CD8-positive, alpha-beta memory T cell (primary cell): ENCODE measurements around the gene DEFB131A. TPM values are rescaled to one million over a fixed set of nuclear protein-coding genes. Genes with fewer than 3 reads are reported as not detected.
"Not testable (repeated sequence)": the region's sequence is repeated elsewhere in the genome, so short reads cannot be mapped to it uniquely, and the experiment has no call there.

Experiments used
- CTCF ChIA-PET: fragments of 350-600 bp; sonication (Branson Sonifier 250); formaldehyde crosslinking; loops from one replicate; lab custom pipeline; 2021; ENCODE audit warnings: antibody characterized with exemption; lab: Charles Lee
- POLR2A ChIA-PET: fragments of 350-600 bp; sonication (Branson Sonifier 250); formaldehyde crosslinking; loops from one replicate; lab custom pipeline; 2021; ENCODE audit warnings: antibody characterized with exemption; lab: Charles Lee
- DNase-seq, 5 donors: peaks; one replicate each; pipeline versions ENCODE4 v3.0.0 to v3.0.0-alpha.2; 2020 to 2022; ENCODE audit warnings: mixed read lengths in 1 of 5
- H3K27ac ChIP-seq: one replicate; pipeline ENCODE4 v1.7.0; 2013; ENCODE audit warnings: low read depth, mild to moderate bottlenecking, low read length, moderate library complexity
- H3K27me3 ChIP-seq: 2 replicates; pipeline ENCODE4 v1.7.0; 2013; ENCODE audit warnings: low read length, mild to moderate bottlenecking; ENCODE audit not compliant: insufficient read depth, poor library complexity, severe bottlenecking
- H3K36me3 ChIP-seq: 2 replicates; pipeline ENCODE4 v1.7.0; 2013; ENCODE audit warnings: mild to moderate bottlenecking, low read length, moderate library complexity; ENCODE audit not compliant: insufficient read depth
- H3K4me1 ChIP-seq: 2 replicates; pipeline ENCODE4 v1.7.0; 2013; ENCODE audit warnings: mild to moderate bottlenecking, low read length, moderate library complexity; ENCODE audit not compliant: insufficient read depth
- H3K4me3 ChIP-seq: 2 replicates; pipeline ENCODE4 v1.7.0; 2013; ENCODE audit warnings: mild to moderate bottlenecking, low read length
- H3K9me3 ChIP-seq: 2 replicates; pipeline ENCODE4 v1.7.0; 2013; ENCODE audit warnings: mild to moderate bottlenecking, low read length
- H3K27ac Mint-ChIP-seq, 8 donors: one replicate each; pipeline ENCODE4 v1.8.0; 2020 to 2021; ENCODE audit warnings: mixed read lengths in 8 of 8, mild to moderate bottlenecking in 6 of 8, inconsistent platforms in 3 of 8, moderate library complexity in 3 of 8
- H3K27me3 Mint-ChIP-seq, 2 donors: one replicate each; pipeline ENCODE4 v1.8.0; 2020 to 2021; ENCODE audit warnings: mixed read lengths in 2 of 2, mild to moderate bottlenecking in 1 of 2, moderate library complexity in 1 of 2
- H3K36me3 Mint-ChIP-seq, 3 donors: one replicate each; pipeline ENCODE4 v1.8.0; 2020 to 2021; ENCODE audit warnings: mixed read lengths in 3 of 3, inconsistent platforms in 1 of 3, mild to moderate bottlenecking in 1 of 3
- H3K4me1 Mint-ChIP-seq, 3 donors: one replicate each; pipeline ENCODE4 v1.8.0; 2020 to 2021; ENCODE audit warnings: mixed read lengths in 3 of 3, inconsistent platforms in 1 of 3, mild to moderate bottlenecking in 1 of 3
- H3K4me3 Mint-ChIP-seq, 7 donors: one replicate each; pipeline ENCODE4 v1.8.0; 2020 to 2021; ENCODE audit warnings: mixed read lengths in 7 of 7, mild to moderate bottlenecking in 6 of 7, moderate library complexity in 4 of 7, inconsistent platforms in 2 of 7
- H3K9me3 Mint-ChIP-seq, 5 donors: one replicate each; pipeline ENCODE4 v1.8.0; 2020 to 2022; ENCODE audit warnings: mixed read lengths in 5 of 5, mild to moderate bottlenecking in 3 of 5, moderate library complexity in 2 of 5, inconsistent platforms in 1 of 5
- polyA plus RNA-seq: library from polyadenylated mRNA; unstranded; fragments of 300-500 nt; fragmentation: Illumina TruSeq; gene quantifications from one replicate; pipeline ENCODE4 v1.2.3, GENCODE V29; 2021
- total RNA-seq, 2 experiments: library from RNA; stranded (reverse); gene quantifications; one replicate each; pipeline ENCODE4 v1.2.3, GENCODE V29; 2021

The DEFB131A gene, protein sequence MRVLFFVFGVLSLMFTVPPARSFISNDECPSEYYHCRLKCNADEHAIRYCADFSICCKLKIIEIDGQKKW
- not detected for total RNA-seq
- polyA plus RNA-seq: not detected

- H3K4me3 ChIP-seq, H3K9me3 ChIP-seq, H3K4me1 Mint-ChIP-seq, H3K36me3 ChIP-seq, H3K27me3 Mint-ChIP-seq, H3K27ac Mint-ChIP-seq, POLR2A ChIA-PET, H3K27me3 ChIP-seq, H3K4me1 ChIP-seq, H3K4me3 Mint-ChIP-seq, DNase-seq, H3K27ac ChIP-seq, CTCF ChIA-PET, H3K36me3 Mint-ChIP-seq, H3K9me3 Mint-ChIP-seq: not testable (repeated sequence)
Observed at GRCh38 chr4:9444114-9444513, at the start of gene DEFB131A. DEFB131A (plus strand) TSS chr4:9444414; CDS start chr4:9444534, 120 bp downstream.

DNA sequence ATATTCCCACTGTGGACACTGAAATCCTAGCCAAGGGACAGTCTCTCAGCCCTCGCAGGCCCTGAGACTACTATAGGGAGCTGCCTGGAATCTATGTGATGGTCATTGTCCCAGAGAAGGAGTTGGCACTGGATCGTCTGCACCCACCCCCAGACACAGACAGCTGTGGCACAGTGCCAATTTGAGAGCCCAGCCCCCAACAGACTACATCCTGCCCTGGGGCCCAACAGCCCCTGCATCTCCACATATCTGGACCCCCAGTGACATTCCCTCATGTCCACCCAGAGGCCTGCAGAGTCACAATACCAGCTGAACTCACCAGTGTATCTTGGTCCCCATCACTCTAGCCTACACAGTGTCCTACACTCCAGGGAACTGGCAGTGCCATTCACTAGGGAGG is 38.4 kb upstream of the DEFB131A start:
- H3K4me3 ChIP-seq, H3K9me3 Mint-ChIP-seq, DNase-seq, H3K36me3 Mint-ChIP-seq, H3K4me1 ChIP-seq, H3K9me3 ChIP-seq, POLR2A ChIA-PET, H3K27me3 Mint-ChIP-seq, H3K27ac Mint-ChIP-seq, H3K36me3 ChIP-seq, CTCF ChIA-PET, H3K4me3 Mint-ChIP-seq, H3K4me1 Mint-ChIP-seq, H3K27me3 ChIP-seq, H3K27ac ChIP-seq: not testable (repeated sequence)

- H3K36me3 Mint-ChIP-seq, H3K4me1 Mint-ChIP-seq, H3K27ac ChIP-seq: not testable (repeated sequence)
Observed at GRCh38 chr4:9406491-9406890, 37.7 kb upstream of the DEFB131A start.

GRCh38 chr4:9409793-9410192 is 34.4 kb upstream of the DEFB131A start:
- H3K27ac Mint-ChIP-seq: no peak overlapping the region
- no peaks in the 10 kb centered on the region for H3K36me3 Mint-ChIP-seq
- CTCF ChIA-PET: no interaction called here
- no peaks in the 10 kb centered on the region for H3K4me1 Mint-ChIP-seq
- H3K4me1 ChIP-seq: no peaks in the 10 kb centered on the region
- DNase-seq: no peak
- no peak overlapping the region for H3K4me3 ChIP-seq
- no peak overlapping the region for H3K4me3 Mint-ChIP-seq
- H3K27me3 ChIP-seq: no peaks in the 10 kb centered on the region
- H3K9me3 Mint-ChIP-seq: peaks cover 2 to 14% (median 4%) of the 10 kb centered on the region in 5 donors
- H3K36me3 ChIP-seq: no peaks in the 10 kb centered on the region
- peaks cover 0 to 4% of the 10 kb centered on the region in 2 donors for H3K27me3 Mint-ChIP-seq
- no peak overlapping the region for H3K27ac ChIP-seq
- POLR2A ChIA-PET: no interaction called here
- no peaks in the 10 kb centered on the region for H3K9me3 ChIP-seq

More at GRCh38 chr4:9406491-9406890, 37.7 kb upstream of the DEFB131A start:
- H3K9me3 Mint-ChIP-seq, DNase-seq, H3K4me1 ChIP-seq, H3K36me3 ChIP-seq, H3K4me3 Mint-ChIP-seq, CTCF ChIA-PET, H3K27me3 ChIP-seq, H3K9me3 ChIP-seq, POLR2A ChIA-PET, H3K27me3 Mint-ChIP-seq, H3K4me3 ChIP-seq: not testable (repeated sequence)
- peak overlapping the region in 1 of 8 donors; percentile 36 for H3K27ac Mint-ChIP-seq

GRCh38 chr4:9421884-9422455 is 22.2 kb upstream of the DEFB131A start:
- H3K27me3 Mint-ChIP-seq, H3K9me3 ChIP-seq, H3K4me1 Mint-ChIP-seq, H3K27me3 ChIP-seq, H3K4me1 ChIP-seq, DNase-seq, CTCF ChIA-PET, H3K36me3 ChIP-seq, POLR2A ChIA-PET, H3K4me3 ChIP-seq, H3K27ac ChIP-seq, H3K36me3 Mint-ChIP-seq, H3K4me3 Mint-ChIP-seq, H3K27ac Mint-ChIP-seq: not testable (repeated sequence)
- peaks cover 0 to 12% (median 5%) of the 10 kb centered on the region in 5 donors for H3K9me3 Mint-ChIP-seq

GRCh38 chr4:9425916-9426315 is 18.3 kb upstream of the DEFB131A start:
- H3K4me1 Mint-ChIP-seq, H3K27me3 Mint-ChIP-seq, H3K27me3 ChIP-seq, H3K4me3 Mint-ChIP-seq, DNase-seq, H3K4me1 ChIP-seq, H3K4me3 ChIP-seq, H3K9me3 Mint-ChIP-seq, H3K9me3 ChIP-seq, H3K36me3 ChIP-seq, H3K36me3 Mint-ChIP-seq, POLR2A ChIA-PET, H3K27ac Mint-ChIP-seq, CTCF ChIA-PET, H3K27ac ChIP-seq: not testable (repeated sequence)

- H3K27me3 Mint-ChIP-seq, H3K36me3 Mint-ChIP-seq, DNase-seq, H3K4me1 ChIP-seq, H3K4me1 Mint-ChIP-seq, H3K9me3 Mint-ChIP-seq, H3K4me3 ChIP-seq, H3K27me3 ChIP-seq, CTCF ChIA-PET, H3K36me3 ChIP-seq, H3K9me3 ChIP-seq, POLR2A ChIA-PET, H3K27ac ChIP-seq, H3K4me3 Mint-ChIP-seq, H3K27ac Mint-ChIP-seq: not testable (repeated sequence)
Observed at GRCh38 chr4:9430061-9430460, 14.2 kb upstream of the DEFB131A start.

DNA sequence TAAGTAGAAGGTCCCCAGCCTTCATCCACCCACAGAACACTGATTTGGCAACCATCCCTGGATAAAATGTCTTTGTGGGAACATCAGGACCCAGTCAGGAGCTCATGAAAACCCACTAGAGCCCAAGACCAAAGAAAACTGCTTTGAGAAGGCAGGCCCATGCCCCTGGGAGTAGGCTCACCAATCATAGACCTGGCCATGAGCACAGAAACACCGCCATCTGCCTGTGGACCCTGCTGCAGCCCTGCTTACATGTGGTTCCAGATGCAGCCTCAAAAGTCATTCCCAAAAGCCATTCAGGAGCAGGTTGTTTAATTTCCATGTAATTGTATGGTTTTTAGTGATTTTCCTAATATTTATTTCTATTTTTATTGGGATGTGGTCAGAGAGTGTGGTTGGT is 10.9 kb upstream of the DEFB131A start:
- H3K4me1 Mint-ChIP-seq, H3K27ac ChIP-seq, H3K9me3 ChIP-seq, CTCF ChIA-PET, H3K27ac Mint-ChIP-seq, H3K4me3 Mint-ChIP-seq, H3K27me3 ChIP-seq, H3K36me3 Mint-ChIP-seq, DNase-seq, H3K4me1 ChIP-seq, H3K36me3 ChIP-seq, H3K4me3 ChIP-seq, POLR2A ChIA-PET, H3K9me3 Mint-ChIP-seq, H3K27me3 Mint-ChIP-seq: not testable (repeated sequence)

DNA sequence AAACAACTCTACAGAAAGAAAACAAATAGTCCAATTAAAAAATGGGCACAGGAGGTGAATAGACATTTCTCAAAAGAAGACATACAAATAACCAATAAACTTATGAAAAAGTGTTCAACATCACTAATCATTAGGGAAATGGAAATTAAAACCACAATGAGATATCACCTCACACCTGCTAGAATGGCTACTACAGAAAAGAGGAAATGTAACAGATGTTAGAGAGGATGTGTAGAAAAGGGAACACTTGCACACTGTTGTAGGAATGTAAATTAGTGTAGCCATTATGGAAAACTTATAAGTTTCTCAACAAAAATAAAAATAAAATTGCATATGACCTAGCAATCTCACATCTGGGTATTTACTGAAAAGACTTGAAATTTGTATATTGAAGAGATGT is 7.5 kb upstream of the DEFB131A start:
- H3K36me3 ChIP-seq, DNase-seq, POLR2A ChIA-PET, CTCF ChIA-PET, H3K4me1 Mint-ChIP-seq, H3K27me3 ChIP-seq, H3K27me3 Mint-ChIP-seq, H3K27ac ChIP-seq, H3K36me3 Mint-ChIP-seq, H3K27ac Mint-ChIP-seq, H3K4me1 ChIP-seq, H3K4me3 Mint-ChIP-seq, H3K4me3 ChIP-seq, H3K9me3 ChIP-seq, H3K9me3 Mint-ChIP-seq: not testable (repeated sequence)
